NCI-H187 treated with DMSO at 0.1 percent for 48 hours (cell line): ENCODE measurements around the gene MAGEB16.

Experiments used
- DNase-seq: peaks from one replicate; lab custom pipeline; 2025; lab: John Stamatoyannopoulos, UW

MAGEB16 gene

GRCh38 chrX:35798042-35798441 lies at the start of gene MAGEB16:
Gene MAGEB16, plus strand, starts transcription at chrX:35798342. Its CDS starts 3,855 bp downstream, at chrX:35802197.
- DNase-seq = no peak

- DNase-seq = no peak
These were observed 24.1 kb upstream of the MAGEB16 start for GRCh38 chrX:35773958-35774564.

GRCh38 chrX:35785075-35785474 lies 13.1 kb upstream of the MAGEB16 start:
- no peak for DNase-seq

GRCh38 chrX:35786271-35786670 lies 11.9 kb upstream of the MAGEB16 start:
- DNase-seq = no peak

- DNase-seq = no peak
These were observed 10.3 kb upstream of the MAGEB16 start for GRCh38 chrX:35787867-35788266.

- DNase-seq = no peak
These were observed 2.3 kb downstream of the MAGEB16 start for GRCh38 chrX:35800474-35800873.

- no peak for DNase-seq
These were observed 11.6 kb downstream of the MAGEB16 start for GRCh38 chrX:35809781-35810180.

GRCh38 chrX:35819241-35819640 lies 21.1 kb downstream of the MAGEB16 start:
- DNase-seq = no peak

- DNase-seq = no peak
These were observed 28.4 kb downstream of the MAGEB16 start for GRCh38 chrX:35826503-35826902.

- no peak for DNase-seq
These were observed 31.4 kb downstream of the MAGEB16 start for GRCh38 chrX:35829501-35829900.

GRCh38 chrX:35841872-35842271 lies 43.7 kb downstream of the MAGEB16 start:
- DNase-seq = no peak

- no peak for DNase-seq
These were observed 44.5 kb downstream of the MAGEB16 start for GRCh38 chrX:35842674-35843073.

- no peak for DNase-seq
These were observed 49.6 kb downstream of the MAGEB16 start for GRCh38 chrX:35847736-35848135.
